Stimulated activated CD4-positive, alpha-beta T cell treated with anti-CD3 and anti-CD28 coated beads, Interleukin-4, amount 100 ng/mL, for 4 hours (primary cell): ENCODE data around the gene LRP11.

Experiments
- DNase-seq, 2 experiments: peaks; one replicate each; pipeline ENCODE4 v3.0.0-alpha.2; 2020

Gene LRP11

DNA sequence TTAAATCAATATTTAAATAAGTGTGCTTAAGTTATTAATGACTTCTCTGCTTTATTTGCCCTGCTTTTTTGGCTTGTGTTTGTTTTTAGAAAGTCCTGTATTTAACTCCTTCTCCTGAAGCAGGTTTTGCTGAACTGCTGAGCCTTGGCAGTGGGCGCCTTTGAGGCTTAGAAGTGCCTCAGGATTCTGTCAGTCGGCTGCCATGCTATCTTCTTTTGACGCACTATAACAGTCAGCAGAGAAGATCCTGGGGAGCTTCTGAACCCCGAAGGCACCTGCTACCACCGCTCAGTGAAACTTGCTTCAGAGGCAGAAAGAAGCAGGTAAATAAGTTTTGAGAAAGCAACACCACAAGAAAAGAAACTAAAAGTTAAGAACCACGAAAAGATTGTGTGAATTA is 92.2 kb downstream of the LRP11 start:
- DNase-seq, result no peak

DNA sequence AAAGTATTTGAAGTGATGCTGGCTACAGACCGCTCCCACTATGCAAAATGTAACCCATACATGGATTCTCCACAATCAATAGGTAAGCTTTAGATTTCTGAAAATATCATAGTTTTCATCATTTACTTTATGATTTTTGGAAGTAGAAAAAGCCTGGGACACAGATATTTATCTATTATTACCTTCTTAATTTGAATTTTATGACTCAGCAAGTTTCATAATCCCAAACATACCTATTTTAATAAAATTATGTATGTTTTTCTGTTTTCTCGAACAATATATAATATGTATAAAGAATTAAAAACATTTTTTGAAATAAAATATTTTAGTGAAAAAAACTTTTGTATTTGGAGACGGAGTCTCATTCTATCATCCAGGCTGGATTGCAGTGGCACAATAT is 93.0 kb downstream of the LRP11 start:
- no peak for DNase-seq

DNA sequence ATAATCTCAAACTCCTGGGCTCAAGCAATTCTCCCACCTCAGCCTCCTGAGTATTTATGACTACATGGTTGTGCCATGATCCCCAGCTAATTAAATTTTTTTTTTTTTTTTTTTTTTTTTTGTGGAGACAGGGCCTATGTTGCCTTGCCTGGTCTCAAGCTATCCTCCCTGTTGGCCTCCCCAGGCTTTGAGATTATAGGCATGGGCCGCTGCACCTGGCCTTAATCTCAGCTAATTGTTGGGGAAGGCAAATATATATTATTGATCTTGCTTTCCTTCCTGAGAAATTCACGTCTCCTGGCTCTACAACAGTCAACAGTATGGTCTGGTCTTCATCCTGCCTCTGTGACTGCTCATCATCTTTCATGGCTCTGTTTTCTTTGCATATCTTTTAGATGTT is 94.5 kb downstream of the LRP11 start:
- DNase-seq, result no peak
